ENCODE measurements around the gene RAB11FIP4. TPM values are rescaled to one million over a fixed set of nuclear protein-coding genes. Genes with fewer than 3 reads are reported as not detected.
"Not testable (repeated sequence)": the region's sequence is repeated elsewhere in the genome, so short reads cannot be mapped to it uniquely, and the experiment has no call there.

The RAB11FIP4 gene
- total and polyA plus RNA-seq, 2 experiments from 2014 or later: 0.22 to 0.40 TPM

DNA sequence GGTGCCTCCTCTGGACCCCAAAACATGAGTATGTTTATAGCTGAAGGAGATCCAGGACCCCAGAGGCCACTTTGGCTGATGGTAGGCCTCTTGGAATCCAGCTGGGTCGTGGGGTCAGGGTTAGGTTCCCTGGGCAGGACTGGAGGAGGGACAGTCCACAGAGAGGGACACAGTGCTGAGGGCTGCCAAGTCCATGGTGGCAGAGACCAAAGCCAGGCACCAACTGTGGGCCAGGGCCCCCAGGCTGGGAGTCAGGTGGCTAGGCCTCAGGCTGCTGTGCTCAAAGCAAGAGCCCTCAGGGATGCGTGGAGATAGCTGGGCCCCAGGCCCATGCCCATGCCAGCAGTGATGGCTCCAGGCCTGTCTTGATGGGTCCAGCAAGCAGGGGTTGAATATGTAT lies 44.1 kb downstream of the RAB11FIP4 start:
- DNase-seq: no peak
- H3K4me3 ChIP-seq: no peak overlapping the region
- no peak overlapping the region for H3K9ac ChIP-seq
- no peak overlapping the region for H3K4me2 ChIP-seq (ENCODE audit: unreplicated experiment)
- peaks cover 27% of the 10 kb centered on the region for H3K27me3 ChIP-seq (replicated peaks; ENCODE audit: insufficient read depth)
- no peaks in the 10 kb centered on the region for H3K4me1 ChIP-seq (ENCODE audit: insufficient read depth)
- H3K36me3 ChIP-seq (ENCODE audit: low read depth): no peaks in the 10 kb centered on the region
- TF ChIP-seq EZH2 (IDR thresholded peaks at IDR 0.05; ENCODE audit: insufficient read depth, poor library complexity, severe bottlenecking): no peak
- TF ChIP-seq EZH2phosphoT487 (IDR thresholded peaks at IDR 0.05; ENCODE audit: insufficient read depth, low read depth): no peak
- no peak overlapping the region for H2AFZ ChIP-seq
- H3K9me2 ChIP-seq (ENCODE audit: insufficient read depth): no peaks in the 10 kb centered on the region
- in situ Hi-C loops (cut with MboI): loop anchor here (10.0 kb wide), 1 partner anchor 409 kb away; no protein-coding TSS in a partner anchor
- no peaks in the 10 kb centered on the region for H3F3A ChIP-seq (ENCODE audit: insufficient read depth)
- 50 to 53% methylated on average over 2 of the region's 2 CpGs for WGBS, 2 experiments (ENCODE audit: low coverage in 1 of 2, low lambda C conversion rate in 2 of 2, missing lambda C conversion rate in 2 of 2)
- H3K27ac ChIP-seq: no peak overlapping the region
- H3K79me2 ChIP-seq (ENCODE audit: insufficient read depth): no peaks in the 10 kb centered on the region
- H3K9me3 ChIP-seq (ENCODE audit: low read depth): no peaks in the 10 kb centered on the region
- H4K20me1 ChIP-seq (ENCODE audit: insufficient read depth): no peaks in the 10 kb centered on the region

- in situ Hi-C loops (cut with MboI): loop anchor here (10.0 kb wide), 1 partner anchor 407 kb away; no protein-coding TSS in a partner anchor
- Histone ChIP-seq H2AFZ (no peak overlapping the region), H3F3A (ENCODE audit: insufficient read depth) (no peaks in the 10 kb centered on the region), H3K4me3 (no peak overlapping the region), H3K4me2 (ENCODE audit: unreplicated experiment) (no peak overlapping the region), H3K9me2 (ENCODE audit: insufficient read depth) (no peaks in the 10 kb centered on the region), H3K9me3 (ENCODE audit: low read depth) (no peaks in the 10 kb centered on the region), H3K27ac (no peak overlapping the region), H4K20me1 (ENCODE audit: insufficient read depth) (no peaks in the 10 kb centered on the region), H3K36me3 (ENCODE audit: low read depth) (no peaks in the 10 kb centered on the region), H3K4me1 (ENCODE audit: insufficient read depth) (no peaks in the 10 kb centered on the region), H3K79me2 (ENCODE audit: insufficient read depth) (no peaks in the 10 kb centered on the region), H3K27me3 (replicated peaks; ENCODE audit: insufficient read depth) (peaks cover 6% of the 10 kb centered on the region; the same call in 1 of the 2 replicates), H3K9ac (no peak overlapping the region)
- TF ChIP-seq EZH2phosphoT487 (IDR thresholded peaks at IDR 0.05; ENCODE audit: insufficient read depth, low read depth) (no peak), EZH2 (IDR thresholded peaks at IDR 0.05; ENCODE audit: insufficient read depth, poor library complexity, severe bottlenecking) (no peak)
- WGBS, 2 experiments (ENCODE audit: low coverage in 1 of 2, low lambda C conversion rate in 2 of 2, missing lambda C conversion rate in 2 of 2): 69 to 71% methylated on average over 11 of the region's 11 CpGs
- no peak for DNase-seq
These were observed 46.4 kb downstream of the RAB11FIP4 start for GRCh38 chr17:31437720-31438400.

DNA sequence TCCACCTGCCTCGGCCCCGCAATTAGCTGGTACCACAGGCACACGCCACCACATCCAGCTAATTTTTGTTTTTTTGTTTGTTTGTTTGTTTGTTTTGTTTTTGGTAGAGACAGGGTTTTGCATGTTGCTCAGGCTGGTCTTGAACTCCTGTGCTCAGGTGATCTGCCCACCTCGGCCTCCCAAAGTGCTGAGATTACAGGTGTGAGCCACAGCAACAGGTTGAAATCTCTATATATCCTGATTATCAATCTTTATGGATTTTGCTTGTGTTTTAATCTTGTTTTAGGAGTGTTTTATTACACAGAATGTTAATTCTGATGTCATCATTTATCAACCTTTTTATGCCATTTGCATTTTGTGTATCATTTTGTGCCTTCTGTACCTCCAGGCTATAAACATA lies 48.2 kb downstream of the RAB11FIP4 start:
- no peaks in the 10 kb centered on the region for H3F3A ChIP-seq (ENCODE audit: insufficient read depth)
- no peak overlapping the region for H3K9ac ChIP-seq
- no peak for DNase-seq
- TF ChIP-seq EZH2phosphoT487 (IDR thresholded peaks at IDR 0.05; ENCODE audit: insufficient read depth, low read depth) (no peak), EZH2 (IDR thresholded peaks at IDR 0.05; ENCODE audit: insufficient read depth, poor library complexity, severe bottlenecking) (no peak)
- H3K9me3 ChIP-seq (ENCODE audit: low read depth): no peaks in the 10 kb centered on the region
- H3K36me3 ChIP-seq (ENCODE audit: low read depth): no peaks in the 10 kb centered on the region
- no peaks in the 10 kb centered on the region for H4K20me1 ChIP-seq (ENCODE audit: insufficient read depth)
- H2AFZ ChIP-seq: no peak overlapping the region
- 0 out of 2 replicates have a peak, but pooled peaks cover 4% of the 10 kb centered on the region for H3K27me3 ChIP-seq (replicated peaks; ENCODE audit: insufficient read depth)
- in situ Hi-C loops (cut with MboI): loop anchor here (10.0 kb wide), 1 partner anchor 405 kb away; no protein-coding TSS in a partner anchor
- H3K4me2 ChIP-seq (ENCODE audit: unreplicated experiment): no peak overlapping the region
- H3K4me1 ChIP-seq (ENCODE audit: insufficient read depth): peaks cover 16% of the 10 kb centered on the region
- H3K4me3 ChIP-seq: no peak overlapping the region
- 74 to 79% methylated on average over 4 of the region's 4 CpGs for WGBS, 2 experiments (ENCODE audit: low coverage in 1 of 2, low lambda C conversion rate in 2 of 2, missing lambda C conversion rate in 2 of 2)
- no peaks in the 10 kb centered on the region for H3K9me2 ChIP-seq (ENCODE audit: insufficient read depth)
- H3K27ac ChIP-seq: no peak overlapping the region
- no peaks in the 10 kb centered on the region for H3K79me2 ChIP-seq (ENCODE audit: insufficient read depth)

DNA sequence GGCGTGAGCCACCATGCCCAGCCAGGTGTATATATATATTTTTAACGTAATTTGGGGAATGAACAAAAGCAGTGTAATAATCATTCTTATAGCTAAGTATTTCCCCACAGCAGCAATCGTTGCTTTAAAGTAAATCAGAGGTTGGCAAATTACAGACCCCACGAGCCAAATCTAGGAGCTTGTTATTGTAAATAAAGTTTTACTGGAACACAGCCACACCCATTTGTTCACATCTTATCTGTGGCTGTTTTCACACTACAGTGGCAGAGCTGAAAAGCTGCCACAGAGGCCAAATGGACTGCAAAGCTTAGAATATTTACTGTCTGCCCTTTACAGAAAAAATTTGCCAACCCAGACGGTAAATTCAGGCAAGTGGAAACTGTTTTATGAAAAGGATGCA lies 50.8 kb downstream of the RAB11FIP4 start:
- DNase-seq: no peak
- Histone ChIP-seq H3K27ac (no peak overlapping the region), H3F3A (ENCODE audit: insufficient read depth) (no peaks in the 10 kb centered on the region), H3K9me2 (ENCODE audit: insufficient read depth) (no peaks in the 10 kb centered on the region), H2AFZ (no peak overlapping the region), H3K27me3 (replicated peaks; ENCODE audit: insufficient read depth) (0 out of 2 replicates have a peak, but pooled peaks cover 4% of the 10 kb centered on the region), H3K36me3 (ENCODE audit: low read depth) (no peaks in the 10 kb centered on the region), H4K20me1 (ENCODE audit: insufficient read depth) (no peaks in the 10 kb centered on the region), H3K4me3 (no peak overlapping the region), H3K4me1 (ENCODE audit: insufficient read depth) (peaks cover 16% of the 10 kb centered on the region), H3K79me2 (ENCODE audit: insufficient read depth) (no peaks in the 10 kb centered on the region), H3K9ac (no peak overlapping the region), H3K4me2 (ENCODE audit: unreplicated experiment) (no peak overlapping the region), H3K9me3 (ENCODE audit: low read depth) (no peaks in the 10 kb centered on the region)
- in situ Hi-C loops (cut with MboI): no loop called here
- WGBS, 2 experiments (ENCODE audit: low coverage in 1 of 2, low lambda C conversion rate in 2 of 2, missing lambda C conversion rate in 2 of 2): 68 to 75% methylated on average over 5 of the region's 5 CpGs
- TF ChIP-seq EZH2phosphoT487 (IDR thresholded peaks at IDR 0.05; ENCODE audit: insufficient read depth, low read depth) (no peak), EZH2 (IDR thresholded peaks at IDR 0.05; ENCODE audit: insufficient read depth, poor library complexity, severe bottlenecking) (no peak)

GRCh38 chr17:31442856-31443255 lies 51.4 kb downstream of the RAB11FIP4 start:
- H3K27ac ChIP-seq; H3K9me2 ChIP-seq (ENCODE audit: insufficient read depth); H3K27me3 ChIP-seq (replicated peaks; ENCODE audit: insufficient read depth); H3F3A ChIP-seq (ENCODE audit: insufficient read depth); H3K79me2 ChIP-seq (ENCODE audit: insufficient read depth); in situ Hi-C loops (cut with MboI); H3K9me3 ChIP-seq (ENCODE audit: low read depth); H3K4me3 ChIP-seq; H3K9ac ChIP-seq; H2AFZ ChIP-seq; H3K36me3 ChIP-seq (ENCODE audit: low read depth); DNase-seq; H4K20me1 ChIP-seq (ENCODE audit: insufficient read depth); H3K4me2 ChIP-seq (ENCODE audit: unreplicated experiment): not testable (repeated sequence)
- H3K4me1 ChIP-seq (ENCODE audit: insufficient read depth): peaks cover 16% of the 10 kb centered on the region
- WGBS, 2 experiments (ENCODE audit: low coverage in 1 of 2, low lambda C conversion rate in 2 of 2, missing lambda C conversion rate in 2 of 2): 76 to 80% methylated on average over 5 of the region's 5 CpGs
